Lower leg skin (tissue), 4 donors: ENCODE results near the gene CRISPLD2. TPM values are rescaled to one million over a fixed set of nuclear protein-coding genes. Genes with fewer than 3 reads are reported as not detected.

Experiments used
- DNase-seq, 2 donors: peaks; one replicate each; pipeline ENCODE4 v3.0.0-alpha.2; 2019; ENCODE audit warnings: low spot score in 2 of 2
- H3K4me3 ChIP-seq: fragments of 200-600 bp; sonication (generic); 2 replicates; pipeline ENCODE4 v1.5.1; 2017; ENCODE audit warnings: mild to moderate bottlenecking, low read depth; ENCODE audit not compliant: poor library complexity, severe bottlenecking
- CTCF ChIP-seq, 3 donors: fragments of 450-650 bp; IDR thresholded peaks; one replicate each; pipeline ENCODE4 v1.5.1; 2016; ENCODE audit warnings: antibody characterized with exemption in 3 of 3, mild to moderate bottlenecking in 3 of 3, moderate library complexity in 2 of 3
- POLR2A ChIP-seq, 2 donors: fragments of 450-650 bp; IDR thresholded peaks; one replicate each; pipeline ENCODE4 v1.6.1; 2016 to 2017; ENCODE audit warnings: antibody characterized with exemption in 2 of 2, mild to moderate bottlenecking in 1 of 2, moderate library complexity in 1 of 2
- WGBS, 2 donors: methylation state at CpG; one replicate each; pipeline ENCODE4 v1.1.5; 2018; 5-methylcytosine and 5-hydroxymethylcytosine counted together
- intact Hi-C: fragments of 100-400 bp; cut with DNase I; formaldehyde crosslinking; loops from one replicate; pipeline ENCODE4 v1.15.0; 2023; ENCODE audit warnings: low total_unique reads
- total RNA-seq, 4 donors: library from RNA; depleted of rRNA; stranded (reverse); fragments of >200 nt; gene quantifications; one replicate each; pipeline ENCODE4 v1.1.0, GENCODE V29; 2016

Gene CRISPLD2
- total RNA-seq, 4 donors from 2014 or later, result 48.0 to 105 (median 69.5) TPM

GRCh38 chr16:84899414-84899813 is 79.6 kb downstream of the CRISPLD2 start:
- WGBS, 2 donors, result 37 to 47% methylated on average over 8 of the region's 8 CpGs
- intact Hi-C loops, result no loop called here
- peak in 1 of 2 donors; percentile 43 for DNase-seq
- no peak for TF ChIP-seq CTCF (IDR thresholded peaks at IDR 0.05)
- no peak for TF ChIP-seq POLR2A (IDR thresholded peaks at IDR 0.05)
- no peak overlapping the region for H3K4me3 ChIP-seq

- no peak for DNase-seq
- 94% methylated on average over 9 of the region's 9 CpGs for WGBS, 2 donors
- intact Hi-C loops, result no loop called here
- no peak for TF ChIP-seq CTCF (IDR thresholded peaks at IDR 0.05)
- TF ChIP-seq POLR2A (IDR thresholded peaks at IDR 0.05), result no peak
- H3K4me3 ChIP-seq, result no peak overlapping the region
Measured at GRCh38 chr16:84905965-84906460, 86.2 kb downstream of the CRISPLD2 start.

- intact Hi-C loops, result no loop called here
- no peak for TF ChIP-seq CTCF (IDR thresholded peaks at IDR 0.05)
- no peak overlapping the region for H3K4me3 ChIP-seq
- WGBS, 2 donors, result 84 to 91% methylated on average over 13 of the region's 13 CpGs
- no peak for DNase-seq
Measured at GRCh38 chr16:84907051-84907450, 87.3 kb downstream of the CRISPLD2 start.

GRCh38 chr16:84907575-84907974 is 87.8 kb downstream of the CRISPLD2 start:
- WGBS, 2 donors, result 49 to 64% methylated on average over 12 of the region's 12 CpGs
- peak in 1 of 2 donors; percentile 47 for DNase-seq
- intact Hi-C loops, result no loop called here
- TF ChIP-seq POLR2A (IDR thresholded peaks at IDR 0.05) (no peak), CTCF (IDR thresholded peaks at IDR 0.05) (no peak)
- no peak overlapping the region for H3K4me3 ChIP-seq

GRCh38 chr16:84909476-84910085 is 89.8 kb downstream of the CRISPLD2 start:
- TF ChIP-seq CTCF (IDR thresholded peaks at IDR 0.05), result no peak
- TF ChIP-seq POLR2A (IDR thresholded peaks at IDR 0.05), result no peak
- no peak overlapping the region for H3K4me3 ChIP-seq
- WGBS, 2 donors, result 79 to 81% methylated on average over 9 of the region's 9 CpGs
- intact Hi-C loops, result no loop called here
- no peak for DNase-seq
